HAP-1 (cell line): ENCODE data around the gene NPTXR.
"Not testable (repeated sequence)": the region's sequence is repeated elsewhere in the genome, so short reads cannot be mapped to it uniquely, and the experiment has no call there.

Source experiments
- DNase-seq, 2 experiments: peaks; one replicate each; pipeline ENCODE4 v3.0.0-alpha.2; 2016 to 2020; ENCODE audit warnings: low spot score in 2 of 2
- H3K27me3 ChIP-seq: fragments of 250-450 bp; sonication (Bioruptor Pico); 2 replicates; pipeline ENCODE4 v1.5.1; 2020; ENCODE audit warnings: low read depth, mild to moderate bottlenecking, moderate library complexity
- H3K36me3 ChIP-seq: fragments of 250-450 bp; sonication (Bioruptor Pico); replicated peaks from 2 replicates; pipeline ENCODE4 v1.5.1; 2020; ENCODE audit warnings: mild to moderate bottlenecking
- H3K4me1 ChIP-seq: fragments of 250-450 bp; sonication (Bioruptor Pico); 2 replicates; pipeline ENCODE4 v1.5.1; 2020; ENCODE audit warnings: mild to moderate bottlenecking
- H3K4me3 ChIP-seq: fragments of 250-450 bp; sonication (Bioruptor Pico); 2 replicates; pipeline ENCODE4 v1.5.1; 2020; ENCODE audit warnings: mild to moderate bottlenecking, moderate library complexity
- H3K9me3 ChIP-seq: fragments of 250-450 bp; sonication (Bioruptor Pico); 2 replicates; pipeline ENCODE4 v1.5.1; 2020; ENCODE audit warnings: mild to moderate bottlenecking, moderate library complexity
- in situ Hi-C: fragments of 300-500 bp; cut with MboI; formaldehyde crosslinking; loops from 3 replicates; pipeline ENCODE4 v1.14.3; 2020; ENCODE audit warnings: low sequenced_read_pairs, inconsistent platforms, mixed read lengths

NPTXR gene

GRCh38 chr22:38828191-38828590, 15.6 kb downstream of the NPTXR start:
- Histone ChIP-seq H3K4me3 (no peak overlapping the region), H3K9me3 (no peaks in the 10 kb centered on the region), H3K27me3 (peaks cover 3% of the 10 kb centered on the region; the same call in 1 of the 2 replicates), H3K4me1 (no peaks in the 10 kb centered on the region), H3K36me3 (no peaks in the 10 kb centered on the region)
- in situ Hi-C loops: no loop called here
- DNase-seq: no peak

GRCh38 chr22:38827510-38827909, 16.3 kb downstream of the NPTXR start:
- H3K36me3 ChIP-seq: no peaks in the 10 kb centered on the region
- no peak for DNase-seq
- peaks cover 3% of the 10 kb centered on the region; the same call in 1 of the 2 replicates for H3K27me3 ChIP-seq
- no peak overlapping the region for H3K4me3 ChIP-seq
- no peaks in the 10 kb centered on the region for H3K9me3 ChIP-seq
- no peaks in the 10 kb centered on the region for H3K4me1 ChIP-seq
- in situ Hi-C loops: no loop called here

GRCh38 chr22:38826801-38827200, 17.0 kb downstream of the NPTXR start:
- Histone ChIP-seq H3K4me1 (no peaks in the 10 kb centered on the region), H3K4me3 (no peak overlapping the region), H3K27me3 (peaks cover 3% of the 10 kb centered on the region; the same call in 1 of the 2 replicates), H3K36me3 (no peaks in the 10 kb centered on the region), H3K9me3 (no peaks in the 10 kb centered on the region)
- in situ Hi-C loops: no loop called here
- no peak for DNase-seq

GRCh38 chr22:38826386-38826785, 17.4 kb downstream of the NPTXR start:
- Histone ChIP-seq H3K9me3 (no peaks in the 10 kb centered on the region), H3K4me1 (no peaks in the 10 kb centered on the region), H3K27me3 (peaks cover 3% of the 10 kb centered on the region; the same call in 1 of the 2 replicates), H3K36me3 (no peaks in the 10 kb centered on the region), H3K4me3 (no peak overlapping the region)
- DNase-seq: no peak
- in situ Hi-C loops: no loop called here

GRCh38 chr22:38824585-38824984, 19.2 kb downstream of the NPTXR start:
- H3K27me3 ChIP-seq: peaks cover 14% of the 10 kb centered on the region
- H3K36me3 ChIP-seq: no peaks in the 10 kb centered on the region
- in situ Hi-C loops: no loop called here
- peak; percentile 60 to 87 for DNase-seq
- H3K4me3 ChIP-seq: no peak overlapping the region
- no peaks in the 10 kb centered on the region for H3K9me3 ChIP-seq
- no peaks in the 10 kb centered on the region for H3K4me1 ChIP-seq

GRCh38 chr22:38823637-38824036, 20.2 kb downstream of the NPTXR start:
- no peaks in the 10 kb centered on the region for H3K4me1 ChIP-seq
- no peak for DNase-seq
- no peaks in the 10 kb centered on the region for H3K36me3 ChIP-seq
- H3K27me3 ChIP-seq: peaks cover 22% of the 10 kb centered on the region
- in situ Hi-C loops: no loop called here
- H3K4me3 ChIP-seq: no peak overlapping the region
- H3K9me3 ChIP-seq: no peaks in the 10 kb centered on the region

- Histone ChIP-seq H3K27me3 (peaks cover 22% of the 10 kb centered on the region), H3K4me1 (no peaks in the 10 kb centered on the region), H3K36me3 (no peaks in the 10 kb centered on the region), H3K9me3 (no peaks in the 10 kb centered on the region), H3K4me3 (no peak overlapping the region)
- in situ Hi-C loops: no loop called here
- no peak for DNase-seq
Observed at GRCh38 chr22:38823076-38823475, 20.8 kb downstream of the NPTXR start.

- Histone ChIP-seq H3K4me3 (no peak overlapping the region), H3K9me3 (no peaks in the 10 kb centered on the region), H3K4me1 (no peaks in the 10 kb centered on the region), H3K27me3 (peaks cover 23% of the 10 kb centered on the region), H3K36me3 (no peaks in the 10 kb centered on the region)
- in situ Hi-C loops: no loop called here
- no peak for DNase-seq
Observed at GRCh38 chr22:38820020-38820419, 23.8 kb downstream of the NPTXR start.

- H3K9me3 ChIP-seq: no peaks in the 10 kb centered on the region
- in situ Hi-C loops: no loop called here
- H3K4me3 ChIP-seq: no peak overlapping the region
- no peaks in the 10 kb centered on the region for H3K36me3 ChIP-seq
- peaks cover 26% of the 10 kb centered on the region for H3K27me3 ChIP-seq
- no peak for DNase-seq
- no peaks in the 10 kb centered on the region for H3K4me1 ChIP-seq
Observed at GRCh38 chr22:38819387-38819940, 24.4 kb downstream of the NPTXR start.

GRCh38 chr22:38817196-38817595, 26.6 kb downstream of the NPTXR start:
- Histone ChIP-seq H3K9me3 (no peaks in the 10 kb centered on the region), H3K4me1 (no peaks in the 10 kb centered on the region), H3K27me3 (peaks cover 26% of the 10 kb centered on the region), H3K36me3 (no peaks in the 10 kb centered on the region), H3K4me3 (no peak overlapping the region)
- DNase-seq: no peak
- in situ Hi-C loops: no loop called here

- Histone ChIP-seq H3K4me1 (no peaks in the 10 kb centered on the region), H3K9me3 (no peaks in the 10 kb centered on the region), H3K27me3 (peaks cover 26% of the 10 kb centered on the region), H3K36me3 (no peaks in the 10 kb centered on the region), H3K4me3 (no peak overlapping the region)
- in situ Hi-C loops: no loop called here
- no peak for DNase-seq
Observed at GRCh38 chr22:38815842-38816241, 28.0 kb downstream of the NPTXR start.

GRCh38 chr22:38811241-38811640, 32.6 kb downstream of the NPTXR start:
- Histone ChIP-seq H3K27me3 (peaks cover 3% of the 10 kb centered on the region; the same call in 1 of the 2 replicates), H3K36me3 (no peaks in the 10 kb centered on the region), H3K9me3 (peaks cover 3% of the 10 kb centered on the region; the same call in 1 of the 2 replicates), H3K4me1 (no peaks in the 10 kb centered on the region), H3K4me3 (no peak overlapping the region)
- DNase-seq: no peak
- in situ Hi-C loops: no loop called here

GRCh38 chr22:38805041-38805593, 38.7 kb downstream of the NPTXR start:
- H3K4me1 ChIP-seq, in situ Hi-C loops, H3K4me3 ChIP-seq, H3K36me3 ChIP-seq, DNase-seq, H3K9me3 ChIP-seq: not testable (repeated sequence)
- H3K27me3 ChIP-seq: peaks cover 14% of the 10 kb centered on the region

- Histone ChIP-seq H3K27me3 (peaks cover 14% of the 10 kb centered on the region), H3K4me1 (no peaks in the 10 kb centered on the region), H3K36me3 (no peaks in the 10 kb centered on the region), H3K9me3 (peaks cover 2% of the 10 kb centered on the region; the same call in 1 of the 2 replicates), H3K4me3 (no peak overlapping the region)
- in situ Hi-C loops: no loop called here
- DNase-seq: no peak
Observed at GRCh38 chr22:38802671-38803121, 41.1 kb downstream of the NPTXR start.
